Smooth muscle cell (in vitro differentiated cells): ENCODE measurements around the gene RGS10. TPM values are rescaled to one million over a fixed set of nuclear protein-coding genes. Genes with fewer than 3 reads are reported as not detected.

Experiments used
- DNase-seq: peaks from one replicate; lab custom pipeline; 2025; ENCODE audit not compliant: unreplicated experiment; lab: John Stamatoyannopoulos, UW
- H2AFZ ChIP-seq: fragments of 200-600 bp; sonication (generic); 2 replicates; pipeline ENCODE4 v1.6.0; 2016; ENCODE audit warnings: antibody characterized with exemption, low read depth, mild to moderate bottlenecking
- H3F3A ChIP-seq: fragments of 200-600 bp; sonication (generic); 2 replicates; pipeline ENCODE4 v1.6.0; 2017; ENCODE audit warnings: antibody characterized with exemption, low read depth
- H3K27ac ChIP-seq: fragments of 200-600 bp; sonication (generic); 2 replicates; pipeline ENCODE4 v1.5.1; 2016; ENCODE audit warnings: low read depth, mild to moderate bottlenecking
- H3K27me3 ChIP-seq: fragments of 200-600 bp; sonication (generic); 2 replicates; pipeline ENCODE4 v1.6.1; 2016; ENCODE audit warnings: low read depth, mild to moderate bottlenecking
- H3K36me3 ChIP-seq: fragments of 200-600 bp; sonication (generic); 2 replicates; pipeline ENCODE4 v1.5.1; 2016; ENCODE audit warnings: low read depth
- H3K4me1 ChIP-seq: fragments of 200-600 bp; sonication (generic); 2 replicates; pipeline ENCODE4 v1.5.1; 2016; ENCODE audit warnings: low read depth
- H3K4me2 ChIP-seq: fragments of 200-600 bp; sonication (generic); 2 replicates; pipeline ENCODE4 v1.6.0; 2016; ENCODE audit warnings: mild to moderate bottlenecking
- H3K4me3 ChIP-seq: fragments of 200-600 bp; sonication (generic); 2 replicates; pipeline ENCODE4 v1.5.1; 2016; ENCODE audit warnings: mild to moderate bottlenecking
- H3K79me2 ChIP-seq: fragments of 200-600 bp; sonication (generic); 2 replicates; pipeline ENCODE4 v1.6.0; 2016; ENCODE audit warnings: low read depth, mild to moderate bottlenecking
- H3K9ac ChIP-seq: fragments of 200-600 bp; sonication (generic); 2 replicates; pipeline ENCODE4 v1.6.0; 2016; ENCODE audit warnings: low read depth
- H3K9me3 ChIP-seq: fragments of 200-600 bp; sonication (generic); replicated peaks from 2 replicates; pipeline ENCODE4 v1.5.1; 2016; ENCODE audit warnings: low read depth
- H4K20me1 ChIP-seq: fragments of 200-600 bp; sonication (generic); 2 replicates; pipeline ENCODE4 v1.6.0; 2016; ENCODE audit warnings: low read depth
- WGBS: methylation state at CpG from one replicate; pipeline ENCODE4 v1.1.7; 2016; ENCODE audit warnings: low lambda C conversion rate; 5-methylcytosine and 5-hydroxymethylcytosine counted together
- polyA plus RNA-seq: library from polyadenylated mRNA; unstranded; fragments of >200 nt; fragmentation: Nextera tagmentation; extraction: Ambion mirVana; gene quantifications from 2 replicates; pipeline ENCODE4 v1.2.1, GENCODE V29; 2016
- total RNA-seq: library from RNA; depleted of rRNA; stranded (reverse); fragments of >200 nt; gene quantifications from 2 replicates; pipeline ENCODE4 v1.2.3, GENCODE V29; 2014
- TF ChIP-seq, protein P1 (sequence below): fragments of 200-600 bp; sonication (generic); IDR thresholded peaks from 2 replicates; pipeline ENCODE4 v1.5.1; 2017; ENCODE audit warnings: borderline replicate concordance, mild to moderate bottlenecking, antibody characterized with exemption; ENCODE audit not compliant: insufficient read depth, poor library complexity, severe bottlenecking

The RGS10 gene
- total and polyA plus RNA-seq, 2 experiments from 2014 or later = 40.2 to 72.5 TPM

GRCh38 chr10:119540038-119540437 is 2.5 kb downstream of the RGS10 start:
- no peaks in the 10 kb centered on the region for H3K27me3 ChIP-seq
- TF ChIP-seq, protein P1, sequence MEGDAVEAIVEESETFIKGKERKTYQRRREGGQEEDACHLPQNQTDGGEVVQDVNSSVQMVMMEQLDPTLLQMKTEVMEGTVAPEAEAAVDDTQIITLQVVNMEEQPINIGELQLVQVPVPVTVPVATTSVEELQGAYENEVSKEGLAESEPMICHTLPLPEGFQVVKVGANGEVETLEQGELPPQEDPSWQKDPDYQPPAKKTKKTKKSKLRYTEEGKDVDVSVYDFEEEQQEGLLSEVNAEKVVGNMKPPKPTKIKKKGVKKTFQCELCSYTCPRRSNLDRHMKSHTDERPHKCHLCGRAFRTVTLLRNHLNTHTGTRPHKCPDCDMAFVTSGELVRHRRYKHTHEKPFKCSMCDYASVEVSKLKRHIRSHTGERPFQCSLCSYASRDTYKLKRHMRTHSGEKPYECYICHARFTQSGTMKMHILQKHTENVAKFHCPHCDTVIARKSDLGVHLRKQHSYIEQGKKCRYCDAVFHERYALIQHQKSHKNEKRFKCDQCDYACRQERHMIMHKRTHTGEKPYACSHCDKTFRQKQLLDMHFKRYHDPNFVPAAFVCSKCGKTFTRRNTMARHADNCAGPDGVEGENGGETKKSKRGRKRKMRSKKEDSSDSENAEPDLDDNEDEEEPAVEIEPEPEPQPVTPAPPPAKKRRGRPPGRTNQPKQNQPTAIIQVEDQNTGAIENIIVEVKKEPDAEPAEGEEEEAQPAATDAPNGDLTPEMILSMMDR = no peak

GRCh38 chr10:119539359-119539825 is 3.1 kb downstream of the RGS10 start:
- TF ChIP-seq, protein P1 = no peak
- Histone ChIP-seq H3K9ac (no peak overlapping the region), H3K27me3 (no peaks in the 10 kb centered on the region), H3K4me3 (no peak overlapping the region), H3F3A (no peaks in the 10 kb centered on the region), H3K27ac (no peak overlapping the region), H3K4me2 (peak overlapping the region; percentile 99), H4K20me1 (peaks cover 48% of the 10 kb centered on the region), H3K4me1 (peaks cover 15% of the 10 kb centered on the region), H3K36me3 (no peaks in the 10 kb centered on the region), H3K79me2 (peaks cover 68% of the 10 kb centered on the region), H3K9me3 (no peaks in the 10 kb centered on the region), H2AFZ (no peak overlapping the region)
- 78% methylated on average over 9 of the region's 9 CpGs for WGBS
- DNase-seq = no peak

More at GRCh38 chr10:119540038-119540437, 2.5 kb downstream of the RGS10 start:
- Histone ChIP-seq H3K36me3 (no peaks in the 10 kb centered on the region), H3K27ac (no peak overlapping the region), H3K79me2 (peaks cover 62% of the 10 kb centered on the region), H3K9me3 (no peaks in the 10 kb centered on the region), H3F3A (no peaks in the 10 kb centered on the region), H2AFZ (no peak overlapping the region), H4K20me1 (peaks cover 41% of the 10 kb centered on the region), H3K4me1 (peaks cover 15% of the 10 kb centered on the region), H3K4me2 (peak overlapping the region; percentile 99), H3K4me3 (no peak overlapping the region), H3K9ac (no peak overlapping the region)
- DNase-seq = no peak
- 78% methylated on average over 4 of the region's 4 CpGs for WGBS

DNA sequence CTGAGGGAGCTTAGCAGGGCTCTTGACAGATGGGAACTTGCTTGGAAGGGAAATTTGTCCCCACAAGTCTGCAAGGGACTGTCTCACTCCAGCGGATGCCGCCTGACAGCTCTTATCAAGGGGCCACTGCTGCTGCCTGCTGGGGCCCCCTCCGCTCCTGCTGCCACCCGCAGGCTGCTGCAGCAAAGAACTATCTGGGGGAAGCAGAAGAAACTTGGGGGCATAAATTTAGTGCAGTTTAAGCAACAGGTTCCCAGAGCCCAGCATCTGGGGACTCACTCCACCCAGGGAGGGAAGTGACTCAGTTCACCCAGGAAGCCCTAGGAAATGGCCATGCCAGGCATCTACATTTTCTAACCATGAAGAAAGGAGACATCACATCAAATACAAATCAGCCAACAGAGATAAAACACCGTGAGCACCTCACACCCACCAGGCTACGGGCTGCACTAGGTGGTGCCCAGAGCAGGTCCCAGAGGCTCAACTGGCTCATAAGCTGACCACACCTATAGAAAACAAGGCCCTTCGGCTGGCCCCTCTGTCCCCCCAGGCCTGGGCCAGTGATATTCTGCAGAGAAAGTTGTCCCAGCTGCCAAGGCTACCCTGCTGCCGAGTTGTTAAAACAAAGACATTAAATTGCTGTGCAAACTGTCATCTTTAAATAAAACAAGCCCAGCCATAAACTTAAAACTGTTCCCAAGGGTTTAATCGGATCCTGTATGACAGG is 3.7 kb downstream of the RGS10 start:
- H3K27ac ChIP-seq = no peak overlapping the region
- no peaks in the 10 kb centered on the region for H3K36me3 ChIP-seq
- peaks cover 73% of the 10 kb centered on the region for H3K79me2 ChIP-seq
- no peak overlapping the region for H3K4me3 ChIP-seq
- no peaks in the 10 kb centered on the region for H3K9me3 ChIP-seq
- peak overlapping the region; percentile 99 for H3K4me2 ChIP-seq
- DNase-seq = no peak
- no peak overlapping the region for H3K9ac ChIP-seq
- TF ChIP-seq, protein P1 = no peak
- H2AFZ ChIP-seq = no peak overlapping the region
- peaks cover 49% of the 10 kb centered on the region for H4K20me1 ChIP-seq
- 62% methylated on average over 9 of the region's 9 CpGs for WGBS
- no peaks in the 10 kb centered on the region for H3F3A ChIP-seq
- no peaks in the 10 kb centered on the region for H3K27me3 ChIP-seq
- H3K4me1 ChIP-seq = peaks cover 9% of the 10 kb centered on the region
